Measurements from ENCODE around the gene CAMK2B. TPM values are rescaled to one million over a fixed set of nuclear protein-coding genes. Genes with fewer than 3 reads are reported as not detected.
A peak's percentile ranks its signal among the peaks of the same experiment; 100 is the strongest.

Gene CAMK2B
- total RNA-seq, 4 donors from 2014 or later, result 35.3 to 64.8 (median 46.0) TPM

DNA sequence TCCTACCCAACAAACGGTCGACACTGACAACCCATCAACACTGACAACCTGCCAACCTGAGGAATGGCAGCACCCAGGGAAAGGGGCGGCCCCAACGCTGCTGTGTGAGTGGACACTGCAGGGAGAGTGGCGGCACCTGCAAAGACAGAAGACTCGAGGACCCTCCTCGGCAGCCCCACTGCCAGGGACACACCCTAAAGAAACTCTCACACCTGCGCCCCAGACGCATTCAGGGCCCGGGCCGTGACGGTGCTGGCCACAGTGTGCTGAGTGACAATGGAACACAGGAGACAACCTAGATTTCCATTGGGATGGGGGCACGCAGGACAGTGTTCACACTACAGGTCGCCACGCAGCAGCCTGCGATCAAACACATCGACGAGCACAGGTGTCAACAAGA, 3.6 kb downstream of the CAMK2B start:
- H3K4me1 ChIP-seq, result peaks cover 57 to 62% of the 10 kb centered on the region in 2 donors
- in situ Hi-C loops (cut with MboI; ENCODE audit: low sequenced_read_pairs in 4 of 4) (no loop called here), intact Hi-C loops (cut with DNase I; ENCODE audit: low total_unique reads) (loop anchor here (2.0 to 5.0 kb wide), 4 partner anchors 63 to 254 kb away; partner anchors contain the start of genes NUDCD3, PGAM2 and POLM)
- H3K4me3 ChIP-seq, result no peak overlapping the region
- no peaks in the 10 kb centered on the region for H3K36me3 ChIP-seq
- TF ChIP-seq, protein P1, sequence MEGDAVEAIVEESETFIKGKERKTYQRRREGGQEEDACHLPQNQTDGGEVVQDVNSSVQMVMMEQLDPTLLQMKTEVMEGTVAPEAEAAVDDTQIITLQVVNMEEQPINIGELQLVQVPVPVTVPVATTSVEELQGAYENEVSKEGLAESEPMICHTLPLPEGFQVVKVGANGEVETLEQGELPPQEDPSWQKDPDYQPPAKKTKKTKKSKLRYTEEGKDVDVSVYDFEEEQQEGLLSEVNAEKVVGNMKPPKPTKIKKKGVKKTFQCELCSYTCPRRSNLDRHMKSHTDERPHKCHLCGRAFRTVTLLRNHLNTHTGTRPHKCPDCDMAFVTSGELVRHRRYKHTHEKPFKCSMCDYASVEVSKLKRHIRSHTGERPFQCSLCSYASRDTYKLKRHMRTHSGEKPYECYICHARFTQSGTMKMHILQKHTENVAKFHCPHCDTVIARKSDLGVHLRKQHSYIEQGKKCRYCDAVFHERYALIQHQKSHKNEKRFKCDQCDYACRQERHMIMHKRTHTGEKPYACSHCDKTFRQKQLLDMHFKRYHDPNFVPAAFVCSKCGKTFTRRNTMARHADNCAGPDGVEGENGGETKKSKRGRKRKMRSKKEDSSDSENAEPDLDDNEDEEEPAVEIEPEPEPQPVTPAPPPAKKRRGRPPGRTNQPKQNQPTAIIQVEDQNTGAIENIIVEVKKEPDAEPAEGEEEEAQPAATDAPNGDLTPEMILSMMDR (IDR thresholded peaks at IDR 0.05 in 4 of 5, conservative IDR thresholded peaks at IDR 0.05 in 1 of 5), result no peak
- TF ChIP-seq POLR2A (IDR thresholded peaks at IDR 0.05), result no peak
- peak overlapping the region; percentile 94 to 98 (median 95) for H3K27ac ChIP-seq
- H3K9me3 ChIP-seq, result no peaks in the 10 kb centered on the region
- ATAC-seq (no peak), DNase-seq (no peak)
- H3K27me3 ChIP-seq, result no peaks in the 10 kb centered on the region

GRCh38 chr7:44320794-44321371, 4.5 kb downstream of the CAMK2B start:
- H3K27me3 ChIP-seq, result no peaks in the 10 kb centered on the region
- no peaks in the 10 kb centered on the region for H3K9me3 ChIP-seq
- intact Hi-C loops (cut with DNase I; ENCODE audit: low total_unique reads), result loop anchor here (5.0 kb wide), 3 partner anchors 171 to 254 kb away; partner anchors contain the start of genes NUDCD3, PGAM2 and POLM
- TF ChIP-seq POLR2A (IDR thresholded peaks at IDR 0.05), result no peak
- TF ChIP-seq, protein P1 (IDR thresholded peaks at IDR 0.05 in 4 of 5, conservative IDR thresholded peaks at IDR 0.05 in 1 of 5), result no peak
- ATAC-seq, result no peak
- DNase-seq, result peak in 1 of 2 donors; percentile 69
- H3K4me3 ChIP-seq, result peak overlapping the region in 1 of 4 donors; percentile 13
- peaks cover 57 to 62% of the 10 kb centered on the region in 2 donors for H3K4me1 ChIP-seq
- H3K27ac ChIP-seq, result peak overlapping the region; percentile 94 to 98 (median 95)
- H3K36me3 ChIP-seq, result no peaks in the 10 kb centered on the region
- in situ Hi-C loops (cut with MboI; ENCODE audit: low sequenced_read_pairs in 4 of 4), result no loop called here

DNA sequence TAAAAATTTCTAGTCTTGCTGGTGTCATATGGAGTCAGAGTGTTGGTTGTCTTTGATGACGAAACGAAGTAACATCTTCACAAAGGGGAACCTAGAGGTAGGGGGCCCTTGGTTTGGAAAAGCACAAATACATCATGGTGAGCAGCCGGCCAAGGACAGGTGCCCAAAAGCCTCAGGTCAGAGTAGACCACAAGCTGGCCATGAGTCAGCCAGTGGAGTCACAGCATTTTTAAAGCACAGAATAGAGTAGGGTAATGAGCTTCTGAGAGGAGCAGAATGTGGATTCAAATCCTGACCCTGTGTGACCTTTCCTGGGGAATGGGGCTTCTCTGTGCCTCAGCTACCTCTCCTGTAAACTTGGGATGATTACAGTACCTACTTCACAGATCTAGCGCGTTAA, 5.3 kb downstream of the CAMK2B start:
- intact Hi-C loops (cut with DNase I; ENCODE audit: low total_unique reads), result loop anchor here (5.0 kb wide), 3 partner anchors 172 to 253 kb away; partner anchors contain the start of genes NUDCD3, PGAM2 and POLM
- Histone ChIP-seq H3K27ac (peak overlapping the region; percentile 94 to 98 (median 95)), H3K27me3 (no peaks in the 10 kb centered on the region), H3K36me3 (no peaks in the 10 kb centered on the region), H3K4me3 (no peak overlapping the region), H3K9me3 (no peaks in the 10 kb centered on the region), H3K4me1 (peaks cover 57 to 62% of the 10 kb centered on the region in 2 donors)
- TF ChIP-seq POLR2A (IDR thresholded peaks at IDR 0.05), result no peak
- TF ChIP-seq, protein P1 (IDR thresholded peaks at IDR 0.05 in 4 of 5, conservative IDR thresholded peaks at IDR 0.05 in 1 of 5), result no peak
- in situ Hi-C loops (cut with MboI; ENCODE audit: low sequenced_read_pairs in 4 of 4), result no loop called here
- DNase-seq, result no peak
- ATAC-seq, result no peak

- no peak overlapping the region for H3K4me3 ChIP-seq
- DNase-seq (peak in 1 of 2 donors; percentile 56), ATAC-seq (peak in 1 of 2 donors; percentile 0)
- no peaks in the 10 kb centered on the region for H3K27me3 ChIP-seq
- no peaks in the 10 kb centered on the region for H3K36me3 ChIP-seq
- no peak for TF ChIP-seq POLR2A (IDR thresholded peaks at IDR 0.05)
- TF ChIP-seq, protein P1 (IDR thresholded peaks at IDR 0.05 in 4 of 5, conservative IDR thresholded peaks at IDR 0.05 in 1 of 5), result no peak
- in situ Hi-C loops (cut with MboI; ENCODE audit: low sequenced_read_pairs in 4 of 4), result no loop called here
- H3K4me1 ChIP-seq, result peaks cover 64 to 68% of the 10 kb centered on the region in 2 donors
- peak overlapping the region; percentile 94 to 98 (median 95) for H3K27ac ChIP-seq
- H3K9me3 ChIP-seq, result no peaks in the 10 kb centered on the region
- intact Hi-C loops (cut with DNase I; ENCODE audit: low total_unique reads), result no loop called here
These were observed 7.1 kb downstream of the CAMK2B start for GRCh38 chr7:44318332-44318731.

All from gastrocnemius medialis (tissue), 4 donors.